NCI-H128 (cell line): Measurements from ENCODE around the gene PLCB1.
"Not testable (repeated sequence)": the region's sequence is repeated elsewhere in the genome, so short reads cannot be mapped to it uniquely, and the experiment has no call there.

Experiments
- DNase-seq: peaks from one replicate; lab custom pipeline; 2025; ENCODE audit not compliant: unreplicated experiment; lab: John Stamatoyannopoulos, UW

Gene PLCB1

GRCh38 chr20:8131598-8132483, at the start of gene PLCB1:
Gene PLCB1, plus strand, starts transcription at chr20:8132266. Its CDS starts 386 bp downstream, at chr20:8132652.
- peak; percentile 83 for DNase-seq

GRCh38 chr20:8082989-8083388, 49.1 kb upstream of the PLCB1 start:
- no peak for DNase-seq

- no peak for DNase-seq
Observed at GRCh38 chr20:8089668-8090067, 42.4 kb upstream of the PLCB1 start.

- no peak for DNase-seq
Observed at GRCh38 chr20:8094415-8094818, 37.6 kb upstream of the PLCB1 start.

GRCh38 chr20:8094850-8095249, 37.2 kb upstream of the PLCB1 start:
- DNase-seq: no peak

- DNase-seq: no peak
Observed at GRCh38 chr20:8095648-8096572, 36.2 kb upstream of the PLCB1 start.

- DNase-seq: no peak
Observed at GRCh38 chr20:8097307-8097706, 34.8 kb upstream of the PLCB1 start.

GRCh38 chr20:8104252-8104651, 27.8 kb upstream of the PLCB1 start:
- DNase-seq: no peak

GRCh38 chr20:8114612-8115011, 17.5 kb upstream of the PLCB1 start:
- DNase-seq: not testable (repeated sequence)

GRCh38 chr20:8115436-8115835, 16.6 kb upstream of the PLCB1 start:
- no peak for DNase-seq

GRCh38 chr20:8116067-8116811, 15.8 kb upstream of the PLCB1 start:
- no peak for DNase-seq

GRCh38 chr20:8117636-8118035, 14.4 kb upstream of the PLCB1 start:
- no peak for DNase-seq

GRCh38 chr20:8118039-8118438, 14.0 kb upstream of the PLCB1 start:
- no peak for DNase-seq

GRCh38 chr20:8118760-8119159, 13.3 kb upstream of the PLCB1 start:
- no peak for DNase-seq

GRCh38 chr20:8121666-8122065, 10.4 kb upstream of the PLCB1 start:
- DNase-seq: no peak

- no peak for DNase-seq
Observed at GRCh38 chr20:8124639-8125038, 7.4 kb upstream of the PLCB1 start.

- no peak for DNase-seq
Observed at GRCh38 chr20:8126181-8126580, 5.9 kb upstream of the PLCB1 start.

GRCh38 chr20:8126841-8127378, 5.2 kb upstream of the PLCB1 start:
- DNase-seq: no peak

GRCh38 chr20:8127553-8128255, 4.4 kb upstream of the PLCB1 start:
- DNase-seq: no peak
